Measurements from ENCODE around the gene NRXN3. TPM values are rescaled to one million over a fixed set of nuclear protein-coding genes. Genes with fewer than 3 reads are reported as not detected.

The NRXN3 gene
- total RNA-seq, 1 donor from 2014 or later: 20.3 TPM

GRCh38 chr14:79661752-79662151 lies 1491.6 kb downstream of the NRXN3 start:
- no peak for DNase-seq (ENCODE audit: low spot score)

- DNase-seq (ENCODE audit: low spot score): no peak
Measured at GRCh38 chr14:79663453-79663852, 1493.3 kb downstream of the NRXN3 start.

GRCh38 chr14:79665556-79665955 lies 1495.4 kb downstream of the NRXN3 start:
- DNase-seq (ENCODE audit: low spot score): no peak

GRCh38 chr14:79668951-79669350 lies 1498.8 kb downstream of the NRXN3 start:
- no peak for DNase-seq (ENCODE audit: low spot score)

- DNase-seq (ENCODE audit: low spot score): no peak
Measured at GRCh38 chr14:79670811-79671210, 1500.6 kb downstream of the NRXN3 start.

- DNase-seq (ENCODE audit: low spot score): no peak
Measured at GRCh38 chr14:79680087-79680486, 1509.9 kb downstream of the NRXN3 start.

GRCh38 chr14:79686196-79686595 lies 1516.0 kb downstream of the NRXN3 start:
- no peak for DNase-seq (ENCODE audit: low spot score)

- no peak for DNase-seq (ENCODE audit: low spot score)
Measured at GRCh38 chr14:79690960-79691359, 1520.8 kb downstream of the NRXN3 start.

- DNase-seq (ENCODE audit: low spot score): no peak
Measured at GRCh38 chr14:79693935-79694334, 1523.8 kb downstream of the NRXN3 start.

- no peak for DNase-seq (ENCODE audit: low spot score)
Measured at GRCh38 chr14:79695307-79695706, 1525.1 kb downstream of the NRXN3 start.

- DNase-seq (ENCODE audit: low spot score): no peak
Measured at GRCh38 chr14:79698298-79698711, 1528.1 kb downstream of the NRXN3 start.

- no peak for DNase-seq (ENCODE audit: low spot score)
Measured at GRCh38 chr14:79699206-79699605, 1529.0 kb downstream of the NRXN3 start.

GRCh38 chr14:79701371-79701770 lies 1531.2 kb downstream of the NRXN3 start:
- no peak for DNase-seq (ENCODE audit: low spot score)

- DNase-seq (ENCODE audit: low spot score): no peak
Measured at GRCh38 chr14:79702197-79702596, 1532.0 kb downstream of the NRXN3 start.

GRCh38 chr14:79703209-79703608 lies 1533.0 kb downstream of the NRXN3 start:
- no peak for DNase-seq (ENCODE audit: low spot score)

GRCh38 chr14:79704041-79704807 lies 1534.1 kb downstream of the NRXN3 start:
- no peak for DNase-seq (ENCODE audit: low spot score)

GRCh38 chr14:79705126-79705894 lies 1535.1 kb downstream of the NRXN3 start:
- DNase-seq (ENCODE audit: low spot score): no peak

- DNase-seq (ENCODE audit: low spot score): no peak
Measured at GRCh38 chr14:79706382-79706781, 1536.2 kb downstream of the NRXN3 start.

- DNase-seq (ENCODE audit: low spot score): no peak
Measured at GRCh38 chr14:79708426-79709388, 1538.5 kb downstream of the NRXN3 start.

GRCh38 chr14:79709573-79709972 lies 1539.4 kb downstream of the NRXN3 start:
- no peak for DNase-seq (ENCODE audit: low spot score)

GRCh38 chr14:79712302-79712950 lies 1542.3 kb downstream of the NRXN3 start:
- no peak for DNase-seq (ENCODE audit: low spot score)
